CD8-positive, alpha-beta memory T cell (primary cell): ENCODE measurements around the gene PAK1. TPM values are rescaled to one million over a fixed set of nuclear protein-coding genes. Genes with fewer than 3 reads are reported as not detected.

ENCODE experiments used
- CTCF ChIA-PET: fragments of 350-600 bp; sonication (Branson Sonifier 250); formaldehyde crosslinking; loops from one replicate; lab custom pipeline; 2021; ENCODE audit warnings: antibody characterized with exemption; lab: Charles Lee
- POLR2A ChIA-PET: fragments of 350-600 bp; sonication (Branson Sonifier 250); formaldehyde crosslinking; loops from one replicate; lab custom pipeline; 2021; ENCODE audit warnings: antibody characterized with exemption; lab: Charles Lee
- DNase-seq, 5 donors: peaks; one replicate each; pipeline versions ENCODE4 v3.0.0 to v3.0.0-alpha.2; 2020 to 2022; ENCODE audit warnings: mixed read lengths in 1 of 5
- H3K27ac ChIP-seq: one replicate; pipeline ENCODE4 v1.7.0; 2013; ENCODE audit warnings: low read depth, mild to moderate bottlenecking, low read length, moderate library complexity
- H3K27me3 ChIP-seq: 2 replicates; pipeline ENCODE4 v1.7.0; 2013; ENCODE audit warnings: low read length, mild to moderate bottlenecking; ENCODE audit not compliant: insufficient read depth, poor library complexity, severe bottlenecking
- H3K36me3 ChIP-seq: 2 replicates; pipeline ENCODE4 v1.7.0; 2013; ENCODE audit warnings: mild to moderate bottlenecking, low read length, moderate library complexity; ENCODE audit not compliant: insufficient read depth
- H3K4me1 ChIP-seq: 2 replicates; pipeline ENCODE4 v1.7.0; 2013; ENCODE audit warnings: mild to moderate bottlenecking, low read length, moderate library complexity; ENCODE audit not compliant: insufficient read depth
- H3K4me3 ChIP-seq: 2 replicates; pipeline ENCODE4 v1.7.0; 2013; ENCODE audit warnings: mild to moderate bottlenecking, low read length
- H3K9me3 ChIP-seq: 2 replicates; pipeline ENCODE4 v1.7.0; 2013; ENCODE audit warnings: mild to moderate bottlenecking, low read length
- H3K27ac Mint-ChIP-seq, 8 donors: one replicate each; pipeline ENCODE4 v1.8.0; 2020 to 2021; ENCODE audit warnings: mixed read lengths in 8 of 8, mild to moderate bottlenecking in 6 of 8, inconsistent platforms in 3 of 8, moderate library complexity in 3 of 8
- H3K27me3 Mint-ChIP-seq, 2 donors: one replicate each; pipeline ENCODE4 v1.8.0; 2020 to 2021; ENCODE audit warnings: mixed read lengths in 2 of 2, mild to moderate bottlenecking in 1 of 2, moderate library complexity in 1 of 2
- H3K36me3 Mint-ChIP-seq, 3 donors: one replicate each; pipeline ENCODE4 v1.8.0; 2020 to 2021; ENCODE audit warnings: mixed read lengths in 3 of 3, inconsistent platforms in 1 of 3, mild to moderate bottlenecking in 1 of 3
- H3K4me1 Mint-ChIP-seq, 3 donors: one replicate each; pipeline ENCODE4 v1.8.0; 2020 to 2021; ENCODE audit warnings: mixed read lengths in 3 of 3, inconsistent platforms in 1 of 3, mild to moderate bottlenecking in 1 of 3
- H3K4me3 Mint-ChIP-seq, 7 donors: one replicate each; pipeline ENCODE4 v1.8.0; 2020 to 2021; ENCODE audit warnings: mixed read lengths in 7 of 7, mild to moderate bottlenecking in 6 of 7, moderate library complexity in 4 of 7, inconsistent platforms in 2 of 7
- H3K9me3 Mint-ChIP-seq, 5 donors: one replicate each; pipeline ENCODE4 v1.8.0; 2020 to 2022; ENCODE audit warnings: mixed read lengths in 5 of 5, mild to moderate bottlenecking in 3 of 5, moderate library complexity in 2 of 5, inconsistent platforms in 1 of 5
- polyA plus RNA-seq: library from polyadenylated mRNA; unstranded; fragments of 300-500 nt; fragmentation: Illumina TruSeq; gene quantifications from one replicate; pipeline ENCODE4 v1.2.3, GENCODE V29; 2021
- total RNA-seq, 2 experiments: library from RNA; stranded (reverse); gene quantifications; one replicate each; pipeline ENCODE4 v1.2.3, GENCODE V29; 2021

The PAK1 gene
- total and polyA plus RNA-seq, 3 experiments from 2014 or later = 9.3 to 32.1 (median 25.9) TPM

GRCh38 chr11:77455740-77456139 lies 18.2 kb downstream of the PAK1 start:
- Histone ChIP-seq H3K9me3 (no peaks in the 10 kb centered on the region), H3K36me3 (no peaks in the 10 kb centered on the region), H3K27me3 (no peaks in the 10 kb centered on the region), H3K27ac (no peak overlapping the region), H3K4me3 (no peak overlapping the region), H3K4me1 (no peaks in the 10 kb centered on the region)
- ChIA-PET POLR2A (no interaction called here), CTCF (no interaction called here)
- Mint-ChIP-seq H3K9me3 (no peaks in the 10 kb centered on the region), H3K27ac (no peak overlapping the region), H3K36me3 (peaks cover 0 to 5% (median 0%) of the 10 kb centered on the region in 3 donors), H3K27me3 (peaks cover 16 to 37% of the 10 kb centered on the region in 2 donors), H3K4me3 (no peak overlapping the region), H3K4me1 (peaks cover 0 to 6% (median 6%) of the 10 kb centered on the region in 3 donors)
- DNase-seq = no peak

DNA sequence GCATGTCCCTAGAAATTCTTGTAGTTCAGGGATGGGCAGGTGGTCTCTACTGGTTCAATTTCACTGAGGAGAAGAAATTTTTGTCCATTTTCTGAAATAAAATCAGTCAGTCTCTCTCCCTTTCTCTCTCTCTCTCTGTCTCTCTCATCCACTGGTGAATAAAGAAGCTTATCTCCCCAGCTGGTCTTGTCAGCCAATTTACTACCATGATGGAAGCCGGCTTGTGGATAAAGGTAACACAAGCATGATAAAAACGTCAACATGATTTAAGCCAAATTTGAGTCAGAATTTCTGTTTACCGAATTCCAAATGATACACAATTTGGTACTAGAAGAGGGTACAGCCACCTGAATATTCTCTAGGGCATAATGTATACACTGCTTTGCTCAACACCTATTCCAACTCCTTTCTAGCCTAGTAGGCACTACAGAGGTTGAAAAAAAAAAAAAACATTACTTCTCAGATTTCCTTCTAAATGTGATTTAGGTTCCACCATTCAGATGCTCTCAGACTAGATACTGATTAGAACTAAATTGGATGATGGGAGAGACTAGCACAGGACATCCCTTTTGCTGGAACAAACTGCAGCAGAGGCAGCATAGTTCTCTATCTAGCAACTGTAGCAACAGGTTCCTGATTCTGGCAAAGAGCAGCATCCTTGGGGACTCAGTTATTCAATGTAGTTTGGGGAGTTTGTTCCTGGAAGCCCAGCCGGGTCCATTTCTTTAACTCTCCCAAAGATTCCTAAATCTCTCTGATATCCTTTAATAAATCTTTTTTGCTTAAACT lies 18.8 kb downstream of the PAK1 start:
- POLR2A ChIA-PET = no interaction called here
- no peak overlapping the region for H3K4me3 Mint-ChIP-seq

DNA sequence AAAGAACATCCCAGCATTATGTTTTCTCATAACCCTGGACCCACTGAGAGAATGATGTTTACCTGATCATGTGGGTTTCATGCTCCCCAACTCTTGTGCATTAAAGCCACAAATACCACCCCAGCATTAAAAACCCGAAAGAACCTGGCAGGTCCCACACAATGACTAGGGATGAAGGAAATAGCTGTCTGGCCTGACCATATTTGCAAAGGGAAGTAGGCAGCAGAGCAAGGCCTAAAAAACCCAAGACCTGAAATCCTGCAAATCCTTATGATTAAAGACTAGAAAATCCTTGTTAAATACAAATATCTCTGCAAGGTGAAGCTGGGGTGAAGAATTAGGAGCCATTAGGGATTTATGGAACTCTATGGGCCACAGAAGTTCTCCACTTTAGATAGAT lies 23.7 kb downstream of the PAK1 start:
- H3K27me3 ChIP-seq = no peaks in the 10 kb centered on the region
- H3K27ac ChIP-seq = no peak overlapping the region
- H3K4me3 Mint-ChIP-seq = no peak overlapping the region
- no peaks in the 10 kb centered on the region for H3K9me3 Mint-ChIP-seq
- DNase-seq = no peak
- H3K4me3 ChIP-seq = no peak overlapping the region
- H3K27ac Mint-ChIP-seq = no peak overlapping the region
- H3K4me1 ChIP-seq = peaks cover 10% of the 10 kb centered on the region
- H3K27me3 Mint-ChIP-seq = peaks cover 4 to 13% of the 10 kb centered on the region in 2 donors
- H3K9me3 ChIP-seq = no peaks in the 10 kb centered on the region
- H3K36me3 Mint-ChIP-seq = peaks cover 0 to 2% (median 0%) of the 10 kb centered on the region in 3 donors
- H3K36me3 ChIP-seq = no peaks in the 10 kb centered on the region
- peaks cover 4 to 11% (median 10%) of the 10 kb centered on the region in 3 donors for H3K4me1 Mint-ChIP-seq
- ChIA-PET CTCF (no interaction called here), POLR2A (no interaction called here)

More for the DNA sequence above, 18.8 kb downstream of the PAK1 start:
- Mint-ChIP-seq H3K36me3 (peaks cover 0 to 5% (median 0%) of the 10 kb centered on the region in 3 donors), H3K9me3 (no peaks in the 10 kb centered on the region), H3K27ac (no peak overlapping the region), H3K27me3 (peaks cover 15 to 37% of the 10 kb centered on the region in 2 donors), H3K4me1 (peaks cover 0 to 6% (median 6%) of the 10 kb centered on the region in 3 donors)
- Histone ChIP-seq H3K27me3 (no peaks in the 10 kb centered on the region), H3K4me3 (no peak overlapping the region), H3K4me1 (peaks cover under 1% of the 10 kb centered on the region), H3K27ac (no peak overlapping the region), H3K9me3 (no peaks in the 10 kb centered on the region), H3K36me3 (no peaks in the 10 kb centered on the region)
- no peak for DNase-seq
- CTCF ChIA-PET = no interaction called here

DNA sequence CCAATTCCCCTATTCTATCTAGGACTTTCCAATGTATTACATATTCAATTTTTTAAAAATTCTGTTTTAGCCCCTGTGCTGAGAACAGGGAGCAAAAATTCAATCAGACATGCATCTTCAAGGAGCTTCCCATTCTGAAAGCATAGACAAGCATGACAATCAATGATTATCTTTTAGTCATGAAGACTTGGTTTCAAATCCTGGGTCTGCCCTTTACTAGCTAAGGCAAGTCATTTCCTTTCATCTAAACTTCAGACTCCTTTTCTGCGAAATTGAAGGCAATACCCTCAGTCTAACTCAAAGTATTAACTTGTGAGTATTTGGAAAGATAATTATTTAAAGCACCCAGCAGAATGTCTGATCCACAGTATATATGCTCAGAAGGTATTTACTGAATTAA lies 24.1 kb downstream of the PAK1 start:
- H3K36me3 ChIP-seq = no peaks in the 10 kb centered on the region
- ChIA-PET POLR2A (no interaction called here), CTCF (no interaction called here)
- no peak overlapping the region for H3K4me3 ChIP-seq
- Mint-ChIP-seq H3K27me3 (peaks cover 2 to 12% of the 10 kb centered on the region in 2 donors), H3K4me1 (peaks cover 4 to 11% (median 10%) of the 10 kb centered on the region in 3 donors), H3K27ac (no peak overlapping the region), H3K4me3 (no peak overlapping the region), H3K36me3 (no peaks in the 10 kb centered on the region), H3K9me3 (no peaks in the 10 kb centered on the region)
- no peak for DNase-seq
- no peaks in the 10 kb centered on the region for H3K27me3 ChIP-seq
- H3K27ac ChIP-seq = no peak overlapping the region
- peaks cover 10% of the 10 kb centered on the region for H3K4me1 ChIP-seq
- no peaks in the 10 kb centered on the region for H3K9me3 ChIP-seq

DNA sequence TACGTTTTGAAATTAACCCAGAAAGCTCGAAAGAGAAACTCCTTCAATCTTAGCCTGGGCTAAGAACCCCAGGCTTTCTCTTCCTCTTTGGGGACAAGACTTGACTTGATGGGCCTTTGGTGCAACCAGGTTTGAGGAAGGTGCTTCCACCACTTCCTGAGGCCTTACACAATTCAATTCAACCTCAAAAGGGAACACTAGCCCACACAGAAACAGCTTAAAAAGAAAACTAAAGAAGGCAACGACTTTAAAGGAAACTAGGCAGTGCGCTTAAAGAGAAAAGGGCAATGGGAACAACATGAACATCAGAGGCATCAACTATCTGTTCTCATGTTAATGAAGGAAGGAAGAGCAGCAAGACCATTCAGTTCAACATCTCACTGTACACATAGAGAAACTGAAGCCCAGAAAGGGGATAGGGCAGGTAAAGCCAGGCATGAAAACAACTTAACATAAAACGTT lies 24.8 kb downstream of the PAK1 start:
- Mint-ChIP-seq H3K27me3 (peaks cover 4 to 9% of the 10 kb centered on the region in 2 donors), H3K27ac (peak overlapping the region in 2 of 8 donors; percentile 1 to 24), H3K9me3 (no peaks in the 10 kb centered on the region), H3K4me3 (no peak overlapping the region), H3K4me1 (peaks cover 4 to 11% (median 10%) of the 10 kb centered on the region in 3 donors), H3K36me3 (no peaks in the 10 kb centered on the region)
- H3K4me3 ChIP-seq = no peak overlapping the region
- no peaks in the 10 kb centered on the region for H3K9me3 ChIP-seq
- H3K27me3 ChIP-seq = no peaks in the 10 kb centered on the region
- no peaks in the 10 kb centered on the region for H3K36me3 ChIP-seq
- no peak overlapping the region for H3K27ac ChIP-seq
- peaks cover 10% of the 10 kb centered on the region for H3K4me1 ChIP-seq
- POLR2A ChIA-PET = no interaction called here
- DNase-seq = no peak
- CTCF ChIA-PET = no interaction called here

DNA sequence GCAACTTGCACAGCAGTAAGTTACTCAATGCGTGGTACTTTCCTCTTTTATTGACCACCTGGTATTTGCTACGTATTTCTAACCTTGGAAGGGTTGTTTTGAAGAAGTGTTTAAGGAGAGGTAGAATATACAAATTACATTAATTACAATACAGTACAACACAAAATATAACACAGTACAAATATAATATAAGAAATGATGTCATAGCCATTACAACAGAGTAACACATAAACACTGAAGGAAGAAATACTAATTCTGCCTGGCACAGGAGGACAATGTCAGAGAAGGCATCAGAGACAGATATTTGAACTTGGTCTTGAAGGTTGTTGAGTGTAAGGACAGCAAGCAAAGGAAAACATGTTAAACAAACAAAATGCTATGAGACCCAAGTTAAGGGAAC lies 25.6 kb downstream of the PAK1 start:
- Histone ChIP-seq H3K4me3 (no peak overlapping the region), H3K4me1 (peaks cover 10% of the 10 kb centered on the region), H3K27ac (no peak overlapping the region), H3K36me3 (no peaks in the 10 kb centered on the region), H3K27me3 (no peaks in the 10 kb centered on the region), H3K9me3 (no peaks in the 10 kb centered on the region)
- H3K36me3 Mint-ChIP-seq = no peaks in the 10 kb centered on the region
- CTCF ChIA-PET = no interaction called here
- no peak overlapping the region for H3K4me3 Mint-ChIP-seq
- H3K27ac Mint-ChIP-seq = no peak overlapping the region
- peaks cover 8 to 9% of the 10 kb centered on the region in 2 donors for H3K27me3 Mint-ChIP-seq
- POLR2A ChIA-PET = no interaction called here
- DNase-seq = no peak
- peaks cover 4 to 11% (median 10%) of the 10 kb centered on the region in 3 donors for H3K4me1 Mint-ChIP-seq
- H3K9me3 Mint-ChIP-seq = no peaks in the 10 kb centered on the region

- Mint-ChIP-seq H3K27me3 (peaks cover 6 to 10% of the 10 kb centered on the region in 2 donors), H3K4me1 (peaks cover 4 to 11% (median 10%) of the 10 kb centered on the region in 3 donors), H3K36me3 (no peaks in the 10 kb centered on the region), H3K9me3 (no peaks in the 10 kb centered on the region), H3K27ac (no peak overlapping the region), H3K4me3 (no peak overlapping the region)
- no peak overlapping the region for H3K4me3 ChIP-seq
- DNase-seq = no peak
- H3K4me1 ChIP-seq = peaks cover 10% of the 10 kb centered on the region
- H3K27ac ChIP-seq = no peak overlapping the region
- H3K9me3 ChIP-seq = no peaks in the 10 kb centered on the region
- POLR2A ChIA-PET = no interaction called here
- H3K36me3 ChIP-seq = no peaks in the 10 kb centered on the region
- no peaks in the 10 kb centered on the region for H3K27me3 ChIP-seq
- CTCF ChIA-PET = no interaction called here
Observed at GRCh38 chr11:77446911-77447629, 26.8 kb downstream of the PAK1 start.

DNA sequence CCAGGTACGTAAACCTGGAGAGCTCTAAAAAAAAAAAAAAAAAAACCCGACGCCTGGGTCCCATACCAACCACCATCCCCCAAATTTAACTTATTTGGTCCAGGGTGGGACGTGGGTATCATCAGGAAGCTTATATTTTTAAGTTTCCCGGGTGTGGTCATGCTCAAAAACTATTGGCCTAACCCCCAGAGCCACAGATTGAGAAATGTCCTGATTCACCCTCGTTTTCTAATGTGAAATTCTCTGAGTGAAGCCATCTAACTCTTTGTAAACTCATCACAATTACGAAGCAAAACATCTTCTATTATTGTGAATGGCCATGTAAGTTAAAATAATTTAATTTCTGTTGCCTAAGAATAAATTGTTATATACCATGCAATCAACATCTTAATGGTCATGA lies 29.6 kb downstream of the PAK1 start:
- CTCF ChIA-PET = no interaction called here
- Histone ChIP-seq H3K27me3 (no peaks in the 10 kb centered on the region), H3K4me3 (no peak overlapping the region), H3K36me3 (no peaks in the 10 kb centered on the region), H3K27ac (no peak overlapping the region), H3K9me3 (no peaks in the 10 kb centered on the region), H3K4me1 (peaks cover 4% of the 10 kb centered on the region)
- Mint-ChIP-seq H3K4me1 (peaks cover 3 to 10% (median 9%) of the 10 kb centered on the region in 3 donors), H3K4me3 (no peak overlapping the region), H3K27ac (no peak overlapping the region), H3K36me3 (no peaks in the 10 kb centered on the region), H3K9me3 (no peaks in the 10 kb centered on the region), H3K27me3 (peaks cover 6 to 16% of the 10 kb centered on the region in 2 donors)
- POLR2A ChIA-PET = interaction anchor here (0.6 kb wide), 1 partner anchor 1611 kb away, joined by 4 read pairs; no protein-coding TSS in a partner anchor
- DNase-seq = no peak
